B cell (primary cell): ENCODE results near the gene CYP17A1. TPM values are rescaled to one million over a fixed set of nuclear protein-coding genes. Genes with fewer than 3 reads are reported as not detected.

Source experiments
- ATAC-seq: fragments of 200-7000 bp; cut with Tn5 transposase; one replicate; pipeline ENCODE4 v1.10.0; 2021; ENCODE audit warnings: low read depth, mild to moderate bottlenecking, moderate number of reproducible peaks, moderate library complexity
- CTCF ChIA-PET: fragments of 350-600 bp; sonication (Branson Sonifier 250); formaldehyde crosslinking; loops from one replicate; lab custom pipeline; 2021; ENCODE audit warnings: antibody characterized with exemption, inconsistent platforms; lab: Charles Lee
- POLR2A ChIA-PET: fragments of 350-600 bp; sonication (Branson Sonifier 250); formaldehyde crosslinking; loops from one replicate; lab custom pipeline; 2021; ENCODE audit warnings: antibody characterized with exemption; lab: Charles Lee
- DNase-seq: peaks from one replicate; pipeline ENCODE4 v3.0.0; 2013
- H2AFZ ChIP-seq: 2 replicates; pipeline ENCODE4 v1.6.1; 2012; ENCODE audit warnings: mild to moderate bottlenecking, low read depth, low read length; ENCODE audit not compliant: insufficient read depth, poor library complexity, severe bottlenecking
- H3K27ac ChIP-seq, 2 donors: 1 replicate in 1 of 2; 2 replicates in 1 of 2; pipeline ENCODE4 v1.5.1; 2012 to 2013; ENCODE audit warnings: low read length in 2 of 2, mild to moderate bottlenecking in 2 of 2, moderate library complexity in 1 of 2
- H3K27me3 ChIP-seq, 4 experiments: fragments of 200-600 bp in 1 of 4; sonication (generic) in 1 of 4; replicated peaks in 1 of 4; 1 replicate in 2 of 4; 2 replicates in 2 of 4; pipeline versions ENCODE4 v1.6.1 to v1.7.0; 2013 to 2016; ENCODE audit warnings: low read length in 3 of 4, mild to moderate bottlenecking in 2 of 4, mixed read lengths in 1 of 4, moderate library complexity in 1 of 4; ENCODE audit not compliant: insufficient read depth in 4 of 4, control insufficient read depth in 3 of 4; ENCODE audit errors: control extremely low read depth in 1 of 4
- H3K36me3 ChIP-seq, 2 experiments: replicated peaks in 1 of 2; 1 replicate in 1 of 2; 2 replicates in 1 of 2; pipeline versions ENCODE4 v1.6.1 to v1.7.1; 2013; ENCODE audit warnings: low read length in 1 of 2; ENCODE audit not compliant: insufficient read depth in 2 of 2, control insufficient read depth in 1 of 2; ENCODE audit errors: control extremely low read depth in 1 of 2, extremely low read depth in 1 of 2
- H3K4me1 ChIP-seq, 2 donors: fragments of 200-600 bp in 1 of 2; sonication (generic) in 1 of 2; 1 replicate in 1 of 2; 2 replicates in 1 of 2; pipeline versions ENCODE4 v1.5.1 to v1.6.1; 2013 to 2017; ENCODE audit warnings: low read length in 2 of 2; ENCODE audit not compliant: control insufficient read depth in 2 of 2, insufficient read depth in 2 of 2
- H3K4me2 ChIP-seq: replicated peaks from 2 replicates; pipeline ENCODE3; 2012; ENCODE audit warnings: mild to moderate bottlenecking, low read depth, low read length; ENCODE audit not compliant: poor library complexity, severe bottlenecking
- H3K4me3 ChIP-seq, 5 experiments: fragments of 200-600 bp in 1 of 5; sonication (generic) in 1 of 5; 1 replicate in 3 of 5; 2 replicates in 2 of 5; pipeline versions ENCODE4 v1.5.1 to v1.7.0; 2011 to 2016; ENCODE audit warnings: low read length in 4 of 5, mild to moderate bottlenecking in 4 of 5, low read depth in 2 of 5, control low read depth in 1 of 5, moderate library complexity in 1 of 5; ENCODE audit not compliant: insufficient read depth in 1 of 5; ENCODE audit errors: control extremely low read depth in 1 of 5, extremely low read depth in 1 of 5
- H3K79me2 ChIP-seq: fragments of 200-600 bp; sonication (generic); one replicate; pipeline ENCODE4 v1.6.0; 2016; ENCODE audit warnings: low read length; ENCODE audit not compliant: control insufficient read depth, insufficient read depth
- H3K9ac ChIP-seq: fragments of 200-600 bp; sonication (generic); 2 replicates; pipeline ENCODE4 v1.6.1; 2017; ENCODE audit warnings: mild to moderate bottlenecking, low read length, moderate library complexity
- H3K9me3 ChIP-seq, 3 donors: one replicate each; pipeline versions ENCODE4 v1.6.1 to v1.7.1; 2013; ENCODE audit warnings: low read length in 2 of 3; ENCODE audit not compliant: control insufficient read depth in 2 of 3, insufficient read depth in 1 of 3; ENCODE audit errors: control extremely low read depth in 1 of 3
- H4K20me1 ChIP-seq: 2 replicates; pipeline ENCODE4 v1.6.0; 2012; ENCODE audit warnings: mild to moderate bottlenecking, low read length; ENCODE audit not compliant: insufficient read depth, control insufficient read depth, poor library complexity, severe bottlenecking
- H3K27ac Mint-ChIP-seq: one replicate; pipeline ENCODE4 v1.8.0; 2021; ENCODE audit warnings: mixed read lengths
- H3K27me3 Mint-ChIP-seq: one replicate; pipeline ENCODE4 v1.8.0; 2021; ENCODE audit warnings: mixed read lengths
- H3K4me1 Mint-ChIP-seq: one replicate; pipeline ENCODE4 v1.8.0; 2021; ENCODE audit warnings: mixed read lengths
- H3K4me3 Mint-ChIP-seq: one replicate; pipeline ENCODE4 v1.8.0; 2021; ENCODE audit warnings: mixed read lengths
- H3K9me3 Mint-ChIP-seq: one replicate; pipeline ENCODE4 v1.8.0; 2022; ENCODE audit warnings: mixed read lengths; ENCODE audit not compliant: insufficient read depth
- EZH2 ChIP-seq: IDR thresholded peaks from 2 replicates; pipeline ENCODE4 v1.6.1; 2012; ENCODE audit warnings: borderline replicate concordance, low read depth, mild to moderate bottlenecking, moderate library complexity, low read length; ENCODE audit not compliant: insufficient read depth, poor library complexity, severe bottlenecking
- WGBS: methylation state at CpG from one replicate; pipeline ENCODE4 v1.1.5; 2013; ENCODE audit warnings: missing lambda C conversion rate; ENCODE audit not compliant: insufficient coverage; 5-methylcytosine and 5-hydroxymethylcytosine counted together
- intact Hi-C: fragments of 100-400 bp; cut with micrococcal nuclease; formaldehyde crosslinking; loops from one replicate; pipeline ENCODE4 v1.10.0; 2022
- polyA plus RNA-seq: library from polyadenylated mRNA; depleted of rRNA; stranded (reverse); fragments of >200 nt; gene quantifications from 2 replicates; pipeline ENCODE4 v1.2.3, GENCODE V29; 2012
- total RNA-seq, 2 donors: library from RNA; stranded (reverse); fragments of 120-200 nt in 1 of 2; gene quantifications; 1 replicate in 1 of 2; 2 replicates in 1 of 2; pipeline versions ENCODE4 v1.2.3 to v1.2.4, GENCODE V29; 2013 to 2022
- TF ChIP-seq, protein P1 (sequence below): fragments of 200-600 bp; IDR thresholded peaks from one replicate; pipeline ENCODE4 v1.8.0; 2022; ENCODE audit warnings: antibody characterized with exemption, mild to moderate bottlenecking

CYP17A1 gene
- total and polyA plus RNA-seq, 2 donors (not counting 1 experiment from before 2014, with no cell fraction given) = not detected

GRCh38 chr10:102796407-102797176, 40.6 kb downstream of the CYP17A1 start:
- DNase-seq = peak; percentile 57
- no peaks in the 10 kb centered on the region for H3K9me3 ChIP-seq
- H3K4me2 ChIP-seq = peak overlapping the region; percentile 67
- peaks cover 45% of the 10 kb centered on the region for H4K20me1 ChIP-seq
- H3K79me2 ChIP-seq = peaks cover 92% of the 10 kb centered on the region
- 17% methylated on average over 6 of the region's 9 CpGs for WGBS
- H3K27ac Mint-ChIP-seq = peak overlapping the region; percentile 87
- ChIA-PET CTCF (no interaction called here), POLR2A (interaction anchor here (0.5 to 0.8 kb wide), 2 partner anchors 21 to 85 kb away, joined by 4 to 5 read pairs; no protein-coding TSS in a partner anchor)
- intact Hi-C loops = loop anchor here (10.0 kb wide), 1 partner anchor 52 kb away; the partner anchor contains the start of gene WBP1L
- peaks cover 54% of the 10 kb centered on the region for H3K4me1 Mint-ChIP-seq
- H3K27me3 Mint-ChIP-seq = no peaks in the 10 kb centered on the region
- H3K9ac ChIP-seq = peak overlapping the region; percentile 27
- H2AFZ ChIP-seq = peak overlapping the region; percentile 51
- peak overlapping the region; percentile 47 to 84 for H3K27ac ChIP-seq
- no peaks in the 10 kb centered on the region for H3K27me3 ChIP-seq
- H3K9me3 Mint-ChIP-seq = no peaks in the 10 kb centered on the region
- ATAC-seq = peak; percentile 99
- peak overlapping the region; percentile 79 for H3K4me3 Mint-ChIP-seq
- peaks cover 31 to 34% of the 10 kb centered on the region in 2 donors for H3K4me1 ChIP-seq
- H3K36me3 ChIP-seq = peaks cover 0 to 39% of the 10 kb centered on the region in 2 experiments
- H3K4me3 ChIP-seq = peak overlapping the region in 3 of 5 experiments; percentile 14 to 44 (median 21)
- no peak for TF ChIP-seq EZH2
- TF ChIP-seq, protein P1, sequence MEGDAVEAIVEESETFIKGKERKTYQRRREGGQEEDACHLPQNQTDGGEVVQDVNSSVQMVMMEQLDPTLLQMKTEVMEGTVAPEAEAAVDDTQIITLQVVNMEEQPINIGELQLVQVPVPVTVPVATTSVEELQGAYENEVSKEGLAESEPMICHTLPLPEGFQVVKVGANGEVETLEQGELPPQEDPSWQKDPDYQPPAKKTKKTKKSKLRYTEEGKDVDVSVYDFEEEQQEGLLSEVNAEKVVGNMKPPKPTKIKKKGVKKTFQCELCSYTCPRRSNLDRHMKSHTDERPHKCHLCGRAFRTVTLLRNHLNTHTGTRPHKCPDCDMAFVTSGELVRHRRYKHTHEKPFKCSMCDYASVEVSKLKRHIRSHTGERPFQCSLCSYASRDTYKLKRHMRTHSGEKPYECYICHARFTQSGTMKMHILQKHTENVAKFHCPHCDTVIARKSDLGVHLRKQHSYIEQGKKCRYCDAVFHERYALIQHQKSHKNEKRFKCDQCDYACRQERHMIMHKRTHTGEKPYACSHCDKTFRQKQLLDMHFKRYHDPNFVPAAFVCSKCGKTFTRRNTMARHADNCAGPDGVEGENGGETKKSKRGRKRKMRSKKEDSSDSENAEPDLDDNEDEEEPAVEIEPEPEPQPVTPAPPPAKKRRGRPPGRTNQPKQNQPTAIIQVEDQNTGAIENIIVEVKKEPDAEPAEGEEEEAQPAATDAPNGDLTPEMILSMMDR = no peak
